Spinal cord (tissue), 10 donors: Measurements from ENCODE around the gene SLC25A44. TPM values are rescaled to one million over a fixed set of nuclear protein-coding genes. Genes with fewer than 3 reads are reported as not detected.
A peak's percentile ranks its signal among the peaks of the same experiment; 100 is the strongest.

Experiments
- DNase-seq, 6 donors: peaks; one replicate each; pipeline versions ENCODE4 v3.0.0 to v3.0.0-alpha.2; 2013 to 2015; ENCODE audit warnings: low spot score in 6 of 6, low read depth in 4 of 6
- H3K27ac ChIP-seq: one replicate; pipeline ENCODE4 v1.5.1; 2013; ENCODE audit warnings: low read depth, low read length, control low read depth
- H3K27me3 ChIP-seq: one replicate; pipeline ENCODE4 v1.6.1; 2013; ENCODE audit warnings: low read length; ENCODE audit not compliant: control insufficient read depth, insufficient read depth
- H3K36me3 ChIP-seq: one replicate; pipeline ENCODE4 v1.6.1; 2013; ENCODE audit warnings: low read length; ENCODE audit not compliant: control insufficient read depth, insufficient read depth
- H3K4me1 ChIP-seq: one replicate; pipeline ENCODE4 v1.6.1; 2013; ENCODE audit warnings: low read length; ENCODE audit not compliant: control insufficient read depth, insufficient read depth
- H3K4me3 ChIP-seq: one replicate; pipeline ENCODE4 v1.5.1; 2013; ENCODE audit warnings: low read depth, low read length, control low read depth
- H3K9me3 ChIP-seq: one replicate; pipeline ENCODE4 v1.6.1; 2013; ENCODE audit warnings: low read length; ENCODE audit not compliant: control insufficient read depth, insufficient read depth
- WGBS: methylation state at CpG from one replicate; pipeline ENCODE4 v1.1.5; 2013; ENCODE audit warnings: missing lambda C conversion rate; ENCODE audit not compliant: insufficient coverage; 5-methylcytosine and 5-hydroxymethylcytosine counted together
- long read RNA-seq, 4 donors: transcript quantifications; one replicate each; lab custom pipeline, GENCODE V29; 2026
- polyA plus RNA-seq, 2 donors: library from polyadenylated mRNA; unstranded; fragments of 120-200 nt; gene quantifications; one replicate each; pipeline ENCODE4 v1.2.1, GENCODE V29; 2013; ENCODE audit not compliant: insufficient read length in 2 of 2
- total RNA-seq, 2 donors: library from RNA; depleted of rRNA in 1 of 2; stranded (reverse); fragments of 120-200 nt in 1 of 2; fragments of >200 nt in 1 of 2; gene quantifications; one replicate each; pipeline versions ENCODE4 v1.2.3 to v1.2.4, GENCODE V29; 2013 to 2014
- donor health status: healthy.

SLC25A44 gene
- total RNA-seq (10 to 100 TPM; 15.1 to 19.7 TPM), polyA plus RNA-seq (10 to 100 TPM; 40.6 to 43.0 TPM)
- long read RNA-seq, donor 1, transcript SLC25A44-201 (4 exons, 3,482 nt) = major isoform, 10 of 10 reads
- long read RNA-seq, donor 1, partial matches to known transcripts = 0 of 10 reads
- long read RNA-seq, donor 1, other reads (novel, unspliced or antisense) = 0 of 10 reads
- long read RNA-seq, donor 2, partial matches to known transcripts = 0 of 2 reads
- long read RNA-seq, donor 2, other reads (novel, unspliced or antisense) = 0 of 2 reads
- long read RNA-seq, donor 3, full-length matches to known transcripts = 5 of 5 reads
- long read RNA-seq, donor 3, partial matches to known transcripts = 0 of 5 reads
- long read RNA-seq, donor 3, other reads (novel, unspliced or antisense) = 0 of 5 reads
- long read RNA-seq, donor 4, partial matches to known transcripts = 0 of 2 reads
- long read RNA-seq, donor 4, other reads (novel, unspliced or antisense) = 0 of 2 reads

GRCh38 chr1:156193488-156194299 is at the start of gene SLC25A44:
Gene SLC25A44, plus strand, starts transcription at chr1:156194104. Its CDS starts 5,744 bp downstream, at chr1:156199848.
- peak within 1 kb of the TSS; percentile 98 for H3K4me3 ChIP-seq
- DNase-seq = peak; percentile 98 to 100 (median 99)
- peaks cover 25% of the 10 kb centered on the region for H3K4me1 ChIP-seq
- H3K9me3 ChIP-seq = no peaks in the 10 kb centered on the region
- WGBS = under 1% methylated on average over 52 of the region's 59 CpGs
- peaks cover 17% of the 10 kb centered on the region for H3K36me3 ChIP-seq
- H3K27me3 ChIP-seq = no peaks in the 10 kb centered on the region
- H3K27ac ChIP-seq = peak within 1 kb of the TSS; percentile 90

GRCh38 chr1:156144742-156145141 is 49.2 kb upstream of the SLC25A44 start:
- 59% methylated on average over 5 of the region's 5 CpGs for WGBS
- Histone ChIP-seq H3K9me3 (no peaks in the 10 kb centered on the region), H3K4me1 (peaks cover 54% of the 10 kb centered on the region), H3K27me3 (peaks cover 2% of the 10 kb centered on the region), H3K4me3 (no peak overlapping the region), H3K36me3 (peaks cover 10% of the 10 kb centered on the region), H3K27ac (no peak overlapping the region)
- DNase-seq = no peak

- H3K36me3 ChIP-seq = peaks cover 4% of the 10 kb centered on the region
- WGBS = 89% methylated on average over 1 of the region's 2 CpGs
- no peak for DNase-seq
- no peaks in the 10 kb centered on the region for H3K9me3 ChIP-seq
- H3K27ac ChIP-seq = peak overlapping the region; percentile 79
- H3K4me3 ChIP-seq = no peak overlapping the region
- H3K4me1 ChIP-seq = peaks cover 59% of the 10 kb centered on the region
- H3K27me3 ChIP-seq = peaks cover 9% of the 10 kb centered on the region
These were observed 48.3 kb upstream of the SLC25A44 start for GRCh38 chr1:156145650-156146019.

GRCh38 chr1:156146020-156146768 is 47.7 kb upstream of the SLC25A44 start:
- Histone ChIP-seq H3K4me3 (peak overlapping the region; percentile 6), H3K9me3 (no peaks in the 10 kb centered on the region), H3K27ac (peak overlapping the region; percentile 79), H3K27me3 (peaks cover 10% of the 10 kb centered on the region), H3K36me3 (peaks cover 3% of the 10 kb centered on the region), H3K4me1 (peaks cover 59% of the 10 kb centered on the region)
- DNase-seq = peak in 2 of 6 donors; percentile 88 to 91
- WGBS = 7% methylated on average over 8 of the region's 13 CpGs

- WGBS = 13% methylated on average over 5 of the region's 9 CpGs
- DNase-seq = peak in 2 of 6 donors; percentile 80 to 87
- Histone ChIP-seq H3K27me3 (peaks cover 10% of the 10 kb centered on the region), H3K4me3 (peak overlapping the region; percentile 6), H3K4me1 (peaks cover 56% of the 10 kb centered on the region), H3K27ac (peak overlapping the region; percentile 79), H3K9me3 (no peaks in the 10 kb centered on the region), H3K36me3 (no peaks in the 10 kb centered on the region)
These were observed 47.0 kb upstream of the SLC25A44 start for GRCh38 chr1:156146769-156147405.

- Histone ChIP-seq H3K9me3 (no peaks in the 10 kb centered on the region), H3K4me3 (no peak overlapping the region), H3K4me1 (peaks cover 61% of the 10 kb centered on the region), H3K36me3 (no peaks in the 10 kb centered on the region), H3K27me3 (peaks cover 10% of the 10 kb centered on the region), H3K27ac (no peak overlapping the region)
- no peak for DNase-seq
- WGBS = no CpG with 5 or more reads among the region's 6 CpGs
These were observed 45.7 kb upstream of the SLC25A44 start for GRCh38 chr1:156148216-156148615.

GRCh38 chr1:156149374-156150332 is 44.3 kb upstream of the SLC25A44 start:
- peaks cover 10% of the 10 kb centered on the region for H3K36me3 ChIP-seq
- DNase-seq = peak in 2 of 6 donors; percentile 82 to 95
- WGBS = 7% methylated on average over 14 of the region's 20 CpGs
- peak overlapping the region; percentile 0 for H3K4me3 ChIP-seq
- peaks cover 10% of the 10 kb centered on the region for H3K27me3 ChIP-seq
- H3K27ac ChIP-seq = no peak overlapping the region
- H3K9me3 ChIP-seq = no peaks in the 10 kb centered on the region
- peaks cover 61% of the 10 kb centered on the region for H3K4me1 ChIP-seq

GRCh38 chr1:156150333-156151011 is 43.4 kb upstream of the SLC25A44 start:
- 0% methylated on average over 2 of the region's 10 CpGs for WGBS
- H3K4me3 ChIP-seq = peak overlapping the region; percentile 9
- DNase-seq = peak in 1 of 6 donors; percentile 76
- H3K4me1 ChIP-seq = peaks cover 61% of the 10 kb centered on the region
- no peaks in the 10 kb centered on the region for H3K9me3 ChIP-seq
- H3K27me3 ChIP-seq = peaks cover 10% of the 10 kb centered on the region
- peaks cover 18% of the 10 kb centered on the region for H3K36me3 ChIP-seq
- H3K27ac ChIP-seq = no peak overlapping the region
